HEK293 (cell line): ENCODE data around the gene BCAS3.

Experiments
- CTCF ChIA-PET: fragments of 350-600 bp; formaldehyde crosslinking; extraction: SDS; loops from one replicate; lab custom pipeline; 2021; ENCODE audit warnings: antibody characterized with exemption; lab: Yijun Ruan, JAX
- POLR2A ChIA-PET: fragments of 300-600 bp; formaldehyde crosslinking; extraction: SDS; loops from one replicate; lab custom pipeline; 2020; ENCODE audit warnings: antibody characterized with exemption, inconsistent platforms; lab: Yijun Ruan, JAX
- H3K27ac ChIP-seq: fragments of 200-500 bp; sonication (Bioruptor generic); 2 replicates; pipeline ENCODE4 v1.5.1; 2014; ENCODE audit warnings: low read depth, low read length, control low read depth, inconsistent platforms; ENCODE audit errors: extremely low read depth
- H3K36me3 ChIP-seq, 2 experiments: fragments of 200-500 bp in 1 of 2; sonication (Bioruptor generic) in 1 of 2; 1 replicate in 1 of 2; 2 replicates in 1 of 2; pipeline ENCODE4 v1.5.1; 2014 to 2017; ENCODE audit warnings: inconsistent platforms in 2 of 2, low read length in 2 of 2; ENCODE audit not compliant: control insufficient read depth in 2 of 2, insufficient read depth in 1 of 2
- H3K4me1 ChIP-seq: fragments of 200-500 bp; sonication (Bioruptor generic); 2 replicates; pipeline ENCODE4 v1.5.1; 2014; ENCODE audit warnings: mild to moderate bottlenecking, low read length, inconsistent platforms; ENCODE audit not compliant: control insufficient read depth, insufficient read depth
- H3K4me3 ChIP-seq: 2 replicates; pipeline ENCODE4 v1.5.1; 2011; ENCODE audit warnings: low read depth, mild to moderate bottlenecking, control low read depth, low read length, moderate library complexity
- H3K9me3 ChIP-seq: fragments of 200-500 bp; sonication (Bioruptor generic); 2 replicates; pipeline ENCODE4 v1.5.1; 2014; ENCODE audit warnings: low read depth, low read length, inconsistent platforms; ENCODE audit not compliant: control insufficient read depth, insufficient read depth
- GFI1B ChIP-seq: fragments of 450-650 bp; formaldehyde crosslinking; IDR thresholded peaks from 2 replicates; pipeline ENCODE4 v1.5.1; 2016; ENCODE audit warnings: missing biosample characterization, missing genetic modification characterization
- PRDM4 ChIP-seq: fragments of 450-650 bp; formaldehyde crosslinking; IDR thresholded peaks from 2 replicates; pipeline ENCODE4 v1.5.1; 2017; ENCODE audit warnings: missing biosample characterization, missing genetic modification characterization
- SCRT2 ChIP-seq: fragments of 450-650 bp; formaldehyde crosslinking; IDR thresholded peaks from 2 replicates; pipeline ENCODE4 v1.5.1; 2016; ENCODE audit warnings: missing biosample characterization, missing genetic modification characterization
- WT1 ChIP-seq: fragments of 450-650 bp; formaldehyde crosslinking; IDR thresholded peaks from 2 replicates; pipeline ENCODE4 v1.5.1; 2016; ENCODE audit warnings: missing biosample characterization, missing genetic modification characterization
- ZBTB1 ChIP-seq: fragments of 450-650 bp; formaldehyde crosslinking; IDR thresholded peaks from 2 replicates; pipeline ENCODE4 v1.5.1; 2016; ENCODE audit warnings: missing biosample characterization, missing genetic modification characterization
- ZBTB44 ChIP-seq: fragments of 450-650 bp; IDR thresholded peaks from 2 replicates; pipeline ENCODE4 v1.5.1; 2018; ENCODE audit warnings: missing biosample characterization, mild to moderate bottlenecking, missing genetic modification characterization
- ZFP41 ChIP-seq: fragments of 450-650 bp; formaldehyde crosslinking; IDR thresholded peaks from 2 replicates; pipeline ENCODE4 v1.5.1; 2016; ENCODE audit warnings: missing biosample characterization, missing genetic modification characterization, borderline replicate concordance
- ZNF112 ChIP-seq: fragments of 450-650 bp; formaldehyde crosslinking; IDR thresholded peaks from 2 replicates; pipeline ENCODE4 v1.5.0; 2017; ENCODE audit warnings: missing biosample characterization, missing genetic modification characterization
- ZNF132 ChIP-seq: fragments of 450-650 bp; formaldehyde crosslinking; IDR thresholded peaks from 2 replicates; pipeline ENCODE4 v1.5.1; 2017; ENCODE audit warnings: missing biosample characterization, missing genetic modification characterization, borderline replicate concordance
- ZNF133 ChIP-seq: fragments of 450-650 bp; formaldehyde crosslinking; IDR thresholded peaks from 2 replicates; pipeline ENCODE4 v1.5.1; 2016; ENCODE audit warnings: missing biosample characterization, missing genetic modification characterization
- ZNF146 ChIP-seq: fragments of 450-650 bp; formaldehyde crosslinking; IDR thresholded peaks from 2 replicates; pipeline ENCODE4 v1.5.1; 2016; ENCODE audit warnings: missing biosample characterization, missing genetic modification characterization
- ZNF148 ChIP-seq: fragments of 450-650 bp; formaldehyde crosslinking; IDR thresholded peaks from 2 replicates; pipeline ENCODE4 v1.5.0; 2017; ENCODE audit warnings: missing biosample characterization, missing genetic modification characterization, borderline replicate concordance
- ZNF157 ChIP-seq: fragments of 450-650 bp; formaldehyde crosslinking; IDR thresholded peaks from 2 replicates; pipeline ENCODE4 v1.5.1; 2016; ENCODE audit warnings: missing biosample characterization, missing genetic modification characterization
- ZNF16 ChIP-seq: fragments of 450-650 bp; formaldehyde crosslinking; IDR thresholded peaks from 2 replicates; pipeline ENCODE4 v1.5.1; 2016; ENCODE audit warnings: low read depth, missing biosample characterization, missing genetic modification characterization
- ZNF169 ChIP-seq: fragments of 450-650 bp; formaldehyde crosslinking; IDR thresholded peaks from 2 replicates; pipeline ENCODE4 v1.5.1; 2016; ENCODE audit warnings: missing biosample characterization, missing genetic modification characterization
- ZNF610 ChIP-seq: fragments of 450-650 bp; formaldehyde crosslinking; IDR thresholded peaks from 2 replicates; pipeline ENCODE4 v1.5.1; 2016; ENCODE audit warnings: missing biosample characterization, missing genetic modification characterization, borderline replicate concordance
- ZNF677 ChIP-seq: fragments of 450-650 bp; IDR thresholded peaks from 2 replicates; pipeline ENCODE4 v1.5.0; 2018; ENCODE audit warnings: missing biosample characterization, mild to moderate bottlenecking, missing genetic modification characterization, moderate library complexity
- ZNF701 ChIP-seq: fragments of 450-650 bp; formaldehyde crosslinking; IDR thresholded peaks from 2 replicates; pipeline ENCODE4 v1.5.1; 2016; ENCODE audit warnings: missing biosample characterization, missing genetic modification characterization
- ZNF776 ChIP-seq: fragments of 450-650 bp; formaldehyde crosslinking; IDR thresholded peaks from 2 replicates; pipeline ENCODE4 v1.5.0; 2017; ENCODE audit warnings: missing biosample characterization, missing genetic modification characterization, borderline replicate concordance
- ZNF777 ChIP-seq: fragments of 450-650 bp; formaldehyde crosslinking; IDR thresholded peaks from 2 replicates; pipeline ENCODE4 v1.5.1; 2017; ENCODE audit warnings: missing biosample characterization, missing genetic modification characterization, borderline replicate concordance
- ZNF792 ChIP-seq: fragments of 450-650 bp; formaldehyde crosslinking; IDR thresholded peaks from 2 replicates; pipeline ENCODE4 v1.5.1; 2016; ENCODE audit warnings: missing biosample characterization, missing genetic modification characterization
- ZSCAN30 ChIP-seq: fragments of 450-650 bp; IDR thresholded peaks from 2 replicates; pipeline ENCODE4 v1.5.1; 2018; ENCODE audit warnings: missing biosample characterization, mild to moderate bottlenecking, missing genetic modification characterization, moderate library complexity

Gene BCAS3

GRCh38 chr17:61352781-61353491, 675.3 kb downstream of the BCAS3 start (continued):
- no peak for TF ChIP-seq ZNF148 (tag by site-specific recombination)
- TF ChIP-seq PRDM4: no peak
- TF ChIP-seq ZBTB1 (tag by site-specific recombination): no peak
- TF ChIP-seq ZFP41 (tag by site-specific recombination): no peak
- no peak for TF ChIP-seq WT1 (tag by site-specific recombination)
- no peak for TF ChIP-seq ZNF157 (tag by site-specific recombination)
- TF ChIP-seq ZNF777 (tag by site-specific recombination): no peak
- TF ChIP-seq ZNF133: no peak
- TF ChIP-seq SCRT2 (tag by site-specific recombination): no peak
- TF ChIP-seq ZNF146: no peak
- no peak for TF ChIP-seq GFI1B
- no peak for TF ChIP-seq ZNF112 (tag by site-specific recombination)

GRCh38 chr17:61353615-61354014, 676.0 kb downstream of the BCAS3 start:
- Histone ChIP-seq H3K9me3 (no peaks in the 10 kb centered on the region), H3K36me3 (no peaks in the 10 kb centered on the region), H3K4me1 (no peaks in the 10 kb centered on the region), H3K4me3 (no peak overlapping the region)
- ChIA-PET POLR2A (no interaction called here), CTCF (interaction anchor here (1.3 to 1.5 kb wide), 2 partner anchors 36 to 46 kb away, joined by 3 to 4 read pairs; no protein-coding TSS in a partner anchor)
- TF ChIP-seq ZNF792: no peak
- no peak for TF ChIP-seq ZNF677 (tag by site-specific recombination)
- no peak for TF ChIP-seq ZNF146
- TF ChIP-seq ZBTB44 (tag by site-specific recombination): no peak
- no peak for TF ChIP-seq ZNF701 (tag by site-specific recombination)
- no peak for TF ChIP-seq ZNF776
- TF ChIP-seq ZNF610: no peak
- no peak for TF ChIP-seq ZNF16
- TF ChIP-seq ZNF169 (tag by site-specific recombination): no peak
- no peak for TF ChIP-seq ZSCAN30 (tag by site-specific recombination)
- TF ChIP-seq ZNF132 (tag by site-specific recombination): no peak
- TF ChIP-seq, all 188 proteins: peak for 0
- H3K27ac ChIP-seq: no peak overlapping the region
